Neural cell (in vitro differentiated cells): Measurements from ENCODE around the gene TMX1. TPM values are rescaled to one million over a fixed set of nuclear protein-coding genes. Genes with fewer than 3 reads are reported as not detected.
A peak's percentile ranks its signal among the peaks of the same experiment; 100 is the strongest.

Experiments
- H2AFZ ChIP-seq: fragments of 200-600, 300-800 bp; sonication (generic), shearing (Covaris generic); 2 replicates; pipeline ENCODE4 v1.6.0; 2014; ENCODE audit warnings: low read depth, mild to moderate bottlenecking, antibody characterized with exemption, low read length, moderate library complexity
- H3F3A ChIP-seq: fragments of 200-600 bp; shearing (Covaris generic); 2 replicates; pipeline ENCODE4 v1.6.1; 2016; ENCODE audit warnings: mild to moderate bottlenecking, moderate library complexity, mixed read lengths, antibody characterized with exemption, low read length; ENCODE audit not compliant: insufficient read depth, poor library complexity, severe bottlenecking
- H3K27ac ChIP-seq: fragments of 200-600, 300-800 bp; sonication (generic), shearing (Covaris generic); 2 replicates; pipeline ENCODE4 v1.5.1; 2014; ENCODE audit warnings: mild to moderate bottlenecking, low read length, moderate library complexity
- H3K27me3 ChIP-seq: fragments of 300-800, 200-600 bp; sonication (generic), shearing (Covaris generic); 2 replicates; pipeline ENCODE4 v1.6.0; 2014; ENCODE audit warnings: mild to moderate bottlenecking, low read depth, low read length, moderate library complexity; ENCODE audit not compliant: insufficient read depth
- H3K36me3 ChIP-seq: fragments of 300-800, 200-600 bp; sonication (generic), shearing (Covaris generic); 2 replicates; pipeline ENCODE4 v1.5.1; 2014; ENCODE audit warnings: mild to moderate bottlenecking, antibody characterized with exemption, low read length, moderate library complexity; ENCODE audit not compliant: insufficient read depth
- H3K4me2 ChIP-seq: fragments of 300-800, 200-600 bp; sonication (generic), shearing (Covaris generic); 2 replicates; pipeline ENCODE4 v1.6.0; 2014; ENCODE audit warnings: mild to moderate bottlenecking, low read length
- H3K4me3 ChIP-seq: fragments of 300-800, 200-600 bp; sonication (generic), shearing (Covaris generic); 2 replicates; pipeline ENCODE4 v1.5.1; 2014; ENCODE audit warnings: mild to moderate bottlenecking, low read length, moderate library complexity
- H3K79me2 ChIP-seq: fragments of 200-600 bp; shearing (Covaris generic); replicated peaks from 2 replicates; pipeline ENCODE4 v1.6.0; 2014; ENCODE audit warnings: mild to moderate bottlenecking, low read length, moderate library complexity; ENCODE audit not compliant: insufficient read depth
- H3K9ac ChIP-seq: fragments of 300-800, 200-600 bp; sonication (generic), shearing (Covaris generic); 2 replicates; pipeline ENCODE4 v1.6.1; 2016; ENCODE audit warnings: mild to moderate bottlenecking, low read length, mixed read lengths
- H3K9me2 ChIP-seq: fragments of 200-600 bp; shearing (Covaris generic); 2 replicates; pipeline ENCODE4 v1.6.1; 2016; ENCODE audit warnings: mild to moderate bottlenecking, low read length, mixed read lengths; ENCODE audit not compliant: insufficient read depth
- H3K9me3 ChIP-seq: fragments of 200-600, 300-800 bp; sonication (generic), shearing (Covaris generic); 2 replicates; pipeline ENCODE4 v1.6.1; 2016; ENCODE audit warnings: mild to moderate bottlenecking, mixed run types, low read length, moderate library complexity, mixed read lengths
- H4K20me1 ChIP-seq: fragments of 200-600 bp; shearing (Covaris generic); 2 replicates; pipeline ENCODE4 v1.6.1; 2016; ENCODE audit warnings: mild to moderate bottlenecking, mixed run types; ENCODE audit not compliant: insufficient read depth
- EP300 ChIP-seq: fragments of 450-650 bp; conservative IDR thresholded peaks from 2 replicates; pipeline ENCODE4 v1.6.1; 2014; ENCODE audit warnings: antibody characterized with exemption, mild to moderate bottlenecking, moderate library complexity; ENCODE audit not compliant: poor library complexity, severe bottlenecking
- EZH2 ChIP-seq: fragments of 200-600, 300-800 bp; shearing (Covaris generic), sonication (generic); IDR thresholded peaks from 2 replicates; pipeline ENCODE4 v1.6.1; 2014; ENCODE audit warnings: antibody characterized with exemption, low read length, borderline replicate concordance, mild to moderate bottlenecking; ENCODE audit not compliant: insufficient read depth, poor library complexity, severe bottlenecking
- MXI1 ChIP-seq: fragments of 450-650 bp; conservative IDR thresholded peaks from 2 replicates; pipeline ENCODE4 v1.6.1; 2014; ENCODE audit warnings: antibody characterized with exemption, mild to moderate bottlenecking; ENCODE audit not compliant: poor library complexity, severe bottlenecking
- POLR2AphosphoS5 ChIP-seq: IDR thresholded peaks from 2 replicates; pipeline ENCODE4 v1.6.1; 2012
- RAD21 ChIP-seq: fragments of 450-650 bp; conservative IDR thresholded peaks from 2 replicates; pipeline ENCODE4 v1.6.1; 2014; ENCODE audit warnings: antibody characterized with exemption, mild to moderate bottlenecking, moderate library complexity
- SMC3 ChIP-seq: fragments of 450-650 bp; conservative IDR thresholded peaks from 2 replicates; pipeline ENCODE4 v1.6.1; 2014; ENCODE audit warnings: antibody characterized with exemption, mild to moderate bottlenecking, moderate library complexity; ENCODE audit not compliant: poor library complexity
- polyA plus RNA-seq: library from polyadenylated mRNA; depleted of rRNA; stranded (reverse); fragments of >200 nt; gene quantifications from 2 replicates; pipeline ENCODE4 v1.2.3, GENCODE V29; 2014
- TF ChIP-seq, protein P1 (sequence below): fragments of 450-650 bp; IDR thresholded peaks from 2 replicates; pipeline ENCODE4 v1.5.1; 2014; ENCODE audit warnings: antibody characterized with exemption, mild to moderate bottlenecking, moderate library complexity; ENCODE audit not compliant: poor library complexity, severe bottlenecking
- TF ChIP-seq, protein P2 (sequence below): IDR thresholded peaks from 2 replicates; pipeline ENCODE4 v1.6.1; 2012; ENCODE audit warnings: borderline replicate concordance

Gene TMX1
- polyA plus RNA-seq, 1 donor from 2014 or later = 25.3 TPM

DNA sequence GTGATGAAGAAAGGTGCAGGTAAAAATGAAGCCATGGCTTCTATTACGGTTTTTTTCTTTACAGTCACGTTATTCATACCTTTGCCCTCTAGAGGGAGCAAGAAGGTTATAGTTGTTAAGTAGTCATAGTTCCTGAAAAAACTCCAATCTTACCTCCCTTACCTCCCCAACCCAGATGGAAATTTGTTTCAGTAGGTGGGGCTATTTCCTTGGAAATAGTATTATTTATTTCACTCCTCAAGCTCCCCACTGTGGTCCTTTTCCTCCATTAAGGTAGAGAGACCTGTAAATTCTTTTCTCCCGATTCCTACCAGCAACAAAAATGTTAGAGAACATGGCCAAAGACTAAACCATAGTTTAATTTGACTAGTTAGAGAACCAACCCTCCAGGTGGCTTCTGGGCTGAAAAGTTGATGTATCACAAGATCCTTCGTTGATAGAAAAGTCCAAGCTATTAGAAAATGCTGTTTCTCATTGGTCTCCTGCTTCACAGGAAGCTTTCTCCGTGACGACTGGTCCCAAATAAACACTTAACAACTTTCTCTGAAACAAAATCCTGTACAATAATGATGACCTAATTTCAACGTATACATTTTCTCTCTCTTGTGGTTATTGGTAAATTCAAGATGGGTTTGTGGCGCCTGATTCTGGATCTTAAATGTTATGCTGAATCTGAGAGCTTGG lies 43.5 kb downstream of the TMX1 start:
- TF ChIP-seq, protein P1, sequence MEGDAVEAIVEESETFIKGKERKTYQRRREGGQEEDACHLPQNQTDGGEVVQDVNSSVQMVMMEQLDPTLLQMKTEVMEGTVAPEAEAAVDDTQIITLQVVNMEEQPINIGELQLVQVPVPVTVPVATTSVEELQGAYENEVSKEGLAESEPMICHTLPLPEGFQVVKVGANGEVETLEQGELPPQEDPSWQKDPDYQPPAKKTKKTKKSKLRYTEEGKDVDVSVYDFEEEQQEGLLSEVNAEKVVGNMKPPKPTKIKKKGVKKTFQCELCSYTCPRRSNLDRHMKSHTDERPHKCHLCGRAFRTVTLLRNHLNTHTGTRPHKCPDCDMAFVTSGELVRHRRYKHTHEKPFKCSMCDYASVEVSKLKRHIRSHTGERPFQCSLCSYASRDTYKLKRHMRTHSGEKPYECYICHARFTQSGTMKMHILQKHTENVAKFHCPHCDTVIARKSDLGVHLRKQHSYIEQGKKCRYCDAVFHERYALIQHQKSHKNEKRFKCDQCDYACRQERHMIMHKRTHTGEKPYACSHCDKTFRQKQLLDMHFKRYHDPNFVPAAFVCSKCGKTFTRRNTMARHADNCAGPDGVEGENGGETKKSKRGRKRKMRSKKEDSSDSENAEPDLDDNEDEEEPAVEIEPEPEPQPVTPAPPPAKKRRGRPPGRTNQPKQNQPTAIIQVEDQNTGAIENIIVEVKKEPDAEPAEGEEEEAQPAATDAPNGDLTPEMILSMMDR = peak; percentile 93
- TF ChIP-seq SMC3 (peak; percentile 95), RAD21 (peak; percentile 94), MXI1 (no peak), POLR2AphosphoS5 (no peak)
- H3K4me3 ChIP-seq = no peak overlapping the region
- no peak overlapping the region for H3K4me2 ChIP-seq

DNA sequence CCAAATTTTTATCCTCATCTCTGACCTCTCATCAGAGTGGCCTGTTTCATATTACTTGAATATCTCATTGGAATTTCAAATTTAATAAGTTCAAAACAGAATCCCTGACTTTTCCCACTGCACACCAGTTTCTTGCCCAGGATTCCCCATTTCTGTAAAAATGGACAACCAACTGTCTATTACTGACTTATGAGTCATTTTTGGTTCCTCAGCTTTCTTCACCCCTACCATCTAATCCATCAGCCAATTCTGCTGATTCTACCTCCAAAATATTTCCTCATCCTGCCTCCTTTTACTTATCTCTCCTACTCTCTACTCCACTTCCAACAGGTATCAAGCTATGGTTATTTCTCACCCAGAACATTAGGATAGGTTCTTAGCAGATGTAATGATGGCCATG lies 44.2 kb downstream of the TMX1 start:
- no peaks in the 10 kb centered on the region for H3K27me3 ChIP-seq
- H3K4me2 ChIP-seq = no peak overlapping the region
- H3K9ac ChIP-seq = no peak overlapping the region
- no peak overlapping the region for H3K4me3 ChIP-seq
- H3F3A ChIP-seq = no peaks in the 10 kb centered on the region
- H3K27ac ChIP-seq = no peak overlapping the region
- no peak for TF ChIP-seq MXI1
- TF ChIP-seq SMC3 = no peak
- TF ChIP-seq POLR2AphosphoS5 = no peak
- no peak for TF ChIP-seq EP300
- TF ChIP-seq, protein P2, sequence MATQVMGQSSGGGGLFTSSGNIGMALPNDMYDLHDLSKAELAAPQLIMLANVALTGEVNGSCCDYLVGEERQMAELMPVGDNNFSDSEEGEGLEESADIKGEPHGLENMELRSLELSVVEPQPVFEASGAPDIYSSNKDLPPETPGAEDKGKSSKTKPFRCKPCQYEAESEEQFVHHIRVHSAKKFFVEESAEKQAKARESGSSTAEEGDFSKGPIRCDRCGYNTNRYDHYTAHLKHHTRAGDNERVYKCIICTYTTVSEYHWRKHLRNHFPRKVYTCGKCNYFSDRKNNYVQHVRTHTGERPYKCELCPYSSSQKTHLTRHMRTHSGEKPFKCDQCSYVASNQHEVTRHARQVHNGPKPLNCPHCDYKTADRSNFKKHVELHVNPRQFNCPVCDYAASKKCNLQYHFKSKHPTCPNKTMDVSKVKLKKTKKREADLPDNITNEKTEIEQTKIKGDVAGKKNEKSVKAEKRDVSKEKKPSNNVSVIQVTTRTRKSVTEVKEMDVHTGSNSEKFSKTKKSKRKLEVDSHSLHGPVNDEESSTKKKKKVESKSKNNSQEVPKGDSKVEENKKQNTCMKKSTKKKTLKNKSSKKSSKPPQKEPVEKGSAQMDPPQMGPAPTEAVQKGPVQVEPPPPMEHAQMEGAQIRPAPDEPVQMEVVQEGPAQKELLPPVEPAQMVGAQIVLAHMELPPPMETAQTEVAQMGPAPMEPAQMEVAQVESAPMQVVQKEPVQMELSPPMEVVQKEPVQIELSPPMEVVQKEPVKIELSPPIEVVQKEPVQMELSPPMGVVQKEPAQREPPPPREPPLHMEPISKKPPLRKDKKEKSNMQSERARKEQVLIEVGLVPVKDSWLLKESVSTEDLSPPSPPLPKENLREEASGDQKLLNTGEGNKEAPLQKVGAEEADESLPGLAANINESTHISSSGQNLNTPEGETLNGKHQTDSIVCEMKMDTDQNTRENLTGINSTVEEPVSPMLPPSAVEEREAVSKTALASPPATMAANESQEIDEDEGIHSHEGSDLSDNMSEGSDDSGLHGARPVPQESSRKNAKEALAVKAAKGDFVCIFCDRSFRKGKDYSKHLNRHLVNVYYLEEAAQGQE = no peak
- no peak for TF ChIP-seq EZH2
- TF ChIP-seq, protein P1 = no peak
- no peaks in the 10 kb centered on the region for H3K79me2 ChIP-seq
- H3K9me3 ChIP-seq = no peaks in the 10 kb centered on the region
- no peak overlapping the region for H2AFZ ChIP-seq
- H3K36me3 ChIP-seq = no peaks in the 10 kb centered on the region
- no peaks in the 10 kb centered on the region for H3K9me2 ChIP-seq
- no peaks in the 10 kb centered on the region for H4K20me1 ChIP-seq

More for the DNA sequence above, 43.5 kb downstream of the TMX1 start:
- Histone ChIP-seq H3K9ac (no peak overlapping the region), H3K27me3 (no peaks in the 10 kb centered on the region), H4K20me1 (no peaks in the 10 kb centered on the region), H3K9me3 (no peaks in the 10 kb centered on the region), H2AFZ (no peak overlapping the region), H3F3A (no peaks in the 10 kb centered on the region), H3K79me2 (no peaks in the 10 kb centered on the region), H3K9me2 (no peaks in the 10 kb centered on the region), H3K27ac (no peak overlapping the region), H3K36me3 (no peaks in the 10 kb centered on the region)
